B cell (primary cell): ENCODE results near the gene ZNF627. TPM values are rescaled to one million over a fixed set of nuclear protein-coding genes. Genes with fewer than 3 reads are reported as not detected.
"Not testable (repeated sequence)": the region's sequence is repeated elsewhere in the genome, so short reads cannot be mapped to it uniquely, and the experiment has no call there.

ENCODE experiments used
- ATAC-seq: fragments of 200-7000 bp; cut with Tn5 transposase; one replicate; pipeline ENCODE4 v1.10.0; 2021; ENCODE audit warnings: low read depth, mild to moderate bottlenecking, moderate number of reproducible peaks, moderate library complexity
- CTCF ChIA-PET: fragments of 350-600 bp; sonication (Branson Sonifier 250); formaldehyde crosslinking; loops from one replicate; lab custom pipeline; 2021; ENCODE audit warnings: antibody characterized with exemption, inconsistent platforms; lab: Charles Lee
- POLR2A ChIA-PET: fragments of 350-600 bp; sonication (Branson Sonifier 250); formaldehyde crosslinking; loops from one replicate; lab custom pipeline; 2021; ENCODE audit warnings: antibody characterized with exemption; lab: Charles Lee
- DNase-seq: peaks from one replicate; pipeline ENCODE4 v3.0.0; 2013
- H2AFZ ChIP-seq: 2 replicates; pipeline ENCODE4 v1.6.1; 2012; ENCODE audit warnings: mild to moderate bottlenecking, low read depth, low read length; ENCODE audit not compliant: insufficient read depth, poor library complexity, severe bottlenecking
- H3K27ac ChIP-seq, 2 donors: 1 replicate in 1 of 2; 2 replicates in 1 of 2; pipeline ENCODE4 v1.5.1; 2012 to 2013; ENCODE audit warnings: low read length in 2 of 2, mild to moderate bottlenecking in 2 of 2, moderate library complexity in 1 of 2
- H3K27me3 ChIP-seq, 4 experiments: fragments of 200-600 bp in 1 of 4; sonication (generic) in 1 of 4; replicated peaks in 1 of 4; 1 replicate in 2 of 4; 2 replicates in 2 of 4; pipeline versions ENCODE4 v1.6.1 to v1.7.0; 2013 to 2016; ENCODE audit warnings: low read length in 3 of 4, mild to moderate bottlenecking in 2 of 4, mixed read lengths in 1 of 4, moderate library complexity in 1 of 4; ENCODE audit not compliant: insufficient read depth in 4 of 4, control insufficient read depth in 3 of 4; ENCODE audit errors: control extremely low read depth in 1 of 4
- H3K36me3 ChIP-seq, 2 experiments: replicated peaks in 1 of 2; 1 replicate in 1 of 2; 2 replicates in 1 of 2; pipeline versions ENCODE4 v1.6.1 to v1.7.1; 2013; ENCODE audit warnings: low read length in 1 of 2; ENCODE audit not compliant: insufficient read depth in 2 of 2, control insufficient read depth in 1 of 2; ENCODE audit errors: control extremely low read depth in 1 of 2, extremely low read depth in 1 of 2
- H3K4me1 ChIP-seq, 2 donors: fragments of 200-600 bp in 1 of 2; sonication (generic) in 1 of 2; 1 replicate in 1 of 2; 2 replicates in 1 of 2; pipeline versions ENCODE4 v1.5.1 to v1.6.1; 2013 to 2017; ENCODE audit warnings: low read length in 2 of 2; ENCODE audit not compliant: control insufficient read depth in 2 of 2, insufficient read depth in 2 of 2
- H3K4me2 ChIP-seq: replicated peaks from 2 replicates; pipeline ENCODE3; 2012; ENCODE audit warnings: mild to moderate bottlenecking, low read depth, low read length; ENCODE audit not compliant: poor library complexity, severe bottlenecking
- H3K4me3 ChIP-seq, 5 experiments: fragments of 200-600 bp in 1 of 5; sonication (generic) in 1 of 5; 1 replicate in 3 of 5; 2 replicates in 2 of 5; pipeline versions ENCODE4 v1.5.1 to v1.7.0; 2011 to 2016; ENCODE audit warnings: low read length in 4 of 5, mild to moderate bottlenecking in 4 of 5, low read depth in 2 of 5, control low read depth in 1 of 5, moderate library complexity in 1 of 5; ENCODE audit not compliant: insufficient read depth in 1 of 5; ENCODE audit errors: control extremely low read depth in 1 of 5, extremely low read depth in 1 of 5
- H3K79me2 ChIP-seq: fragments of 200-600 bp; sonication (generic); one replicate; pipeline ENCODE4 v1.6.0; 2016; ENCODE audit warnings: low read length; ENCODE audit not compliant: control insufficient read depth, insufficient read depth
- H3K9ac ChIP-seq: fragments of 200-600 bp; sonication (generic); 2 replicates; pipeline ENCODE4 v1.6.1; 2017; ENCODE audit warnings: mild to moderate bottlenecking, low read length, moderate library complexity
- H3K9me3 ChIP-seq, 3 donors: one replicate each; pipeline versions ENCODE4 v1.6.1 to v1.7.1; 2013; ENCODE audit warnings: low read length in 2 of 3; ENCODE audit not compliant: control insufficient read depth in 2 of 3, insufficient read depth in 1 of 3; ENCODE audit errors: control extremely low read depth in 1 of 3
- H4K20me1 ChIP-seq: 2 replicates; pipeline ENCODE4 v1.6.0; 2012; ENCODE audit warnings: mild to moderate bottlenecking, low read length; ENCODE audit not compliant: insufficient read depth, control insufficient read depth, poor library complexity, severe bottlenecking
- H3K27ac Mint-ChIP-seq: one replicate; pipeline ENCODE4 v1.8.0; 2021; ENCODE audit warnings: mixed read lengths
- H3K27me3 Mint-ChIP-seq: one replicate; pipeline ENCODE4 v1.8.0; 2021; ENCODE audit warnings: mixed read lengths
- H3K4me1 Mint-ChIP-seq: one replicate; pipeline ENCODE4 v1.8.0; 2021; ENCODE audit warnings: mixed read lengths
- H3K4me3 Mint-ChIP-seq: one replicate; pipeline ENCODE4 v1.8.0; 2021; ENCODE audit warnings: mixed read lengths
- H3K9me3 Mint-ChIP-seq: one replicate; pipeline ENCODE4 v1.8.0; 2022; ENCODE audit warnings: mixed read lengths; ENCODE audit not compliant: insufficient read depth
- EZH2 ChIP-seq: IDR thresholded peaks from 2 replicates; pipeline ENCODE4 v1.6.1; 2012; ENCODE audit warnings: borderline replicate concordance, low read depth, mild to moderate bottlenecking, moderate library complexity, low read length; ENCODE audit not compliant: insufficient read depth, poor library complexity, severe bottlenecking
- WGBS: methylation state at CpG from one replicate; pipeline ENCODE4 v1.1.5; 2013; ENCODE audit warnings: missing lambda C conversion rate; ENCODE audit not compliant: insufficient coverage; 5-methylcytosine and 5-hydroxymethylcytosine counted together
- intact Hi-C: fragments of 100-400 bp; cut with micrococcal nuclease; formaldehyde crosslinking; loops from one replicate; pipeline ENCODE4 v1.10.0; 2022
- polyA plus RNA-seq: library from polyadenylated mRNA; depleted of rRNA; stranded (reverse); fragments of >200 nt; gene quantifications from 2 replicates; pipeline ENCODE4 v1.2.3, GENCODE V29; 2012
- total RNA-seq, 2 donors: library from RNA; stranded (reverse); fragments of 120-200 nt in 1 of 2; gene quantifications; 1 replicate in 1 of 2; 2 replicates in 1 of 2; pipeline versions ENCODE4 v1.2.3 to v1.2.4, GENCODE V29; 2013 to 2022
- TF ChIP-seq, protein P1 (sequence below): fragments of 200-600 bp; IDR thresholded peaks from one replicate; pipeline ENCODE4 v1.8.0; 2022; ENCODE audit warnings: antibody characterized with exemption, mild to moderate bottlenecking

The ZNF627 gene
- total and polyA plus RNA-seq, 2 donors (not counting 1 experiment from before 2014, with no cell fraction given) = 9.6 to 26.2 TPM

GRCh38 chr19:11573763-11574162 lies 23.5 kb upstream of the ZNF627 start:
- H3K4me3 Mint-ChIP-seq, H3K27me3 ChIP-seq, ATAC-seq, H3K9me3 ChIP-seq, H4K20me1 ChIP-seq, H2AFZ ChIP-seq, intact Hi-C loops, H3K9ac ChIP-seq, H3K79me2 ChIP-seq, H3K27me3 Mint-ChIP-seq, H3K9me3 Mint-ChIP-seq, DNase-seq, H3K4me2 ChIP-seq, H3K4me3 ChIP-seq: not testable (repeated sequence)
- Histone ChIP-seq H3K27ac (peak overlapping the region in 1 of 2 donors; percentile 33), H3K4me1 (peaks cover 44 to 74% of the 10 kb centered on the region in 2 donors), H3K36me3 (peaks cover 0 to 22% of the 10 kb centered on the region in 2 experiments)
- POLR2A ChIA-PET = interaction anchor here (0.7 kb wide), 1 partner anchor 11 kb away, joined by 5 read pairs; no protein-coding TSS in a partner anchor
- Mint-ChIP-seq H3K4me1 (peaks cover 61% of the 10 kb centered on the region), H3K27ac (peak overlapping the region; percentile 70)
- CTCF ChIA-PET = interaction anchor here (1.9 to 2.7 kb wide), 3 partner anchors 13 to 38 kb away, joined by 7 to 13 read pairs (median 10); no protein-coding TSS in a partner anchor
- WGBS = 79% methylated on average over 3 of the region's 4 CpGs

DNA sequence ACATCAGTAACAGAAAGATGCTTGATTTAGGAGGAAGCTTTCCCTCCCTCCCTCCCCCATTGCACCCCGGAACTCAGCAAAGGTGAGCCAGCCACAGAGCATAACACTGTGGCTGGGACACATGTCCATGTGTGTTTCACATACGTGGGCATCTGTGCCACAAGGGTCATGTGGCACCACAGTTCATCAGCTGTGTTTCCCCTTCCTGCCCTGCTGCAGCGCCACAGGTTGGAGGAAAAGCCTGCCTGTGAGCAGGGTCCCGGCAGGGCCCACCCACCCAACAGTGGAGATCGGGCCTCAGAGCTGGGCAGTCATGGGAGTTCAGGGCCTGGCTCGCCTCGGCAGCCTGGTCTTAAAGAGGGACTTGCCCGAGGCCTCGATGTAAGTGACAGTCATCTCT lies 22.6 kb upstream of the ZNF627 start:
- ATAC-seq = peak; percentile 44
- Mint-ChIP-seq H3K27me3 (no peaks in the 10 kb centered on the region), H3K4me1 (peaks cover 59% of the 10 kb centered on the region), H3K9me3 (no peaks in the 10 kb centered on the region), H3K27ac (peak overlapping the region; percentile 93), H3K4me3 (peak overlapping the region; percentile 77)
- peak overlapping the region; percentile 38 for H3K4me2 ChIP-seq
- no peaks in the 10 kb centered on the region for H3K9me3 ChIP-seq
- DNase-seq = peak; percentile 78
- ChIA-PET CTCF (interaction anchor here (1.1 to 2.7 kb wide), 5 partner anchors 11 to 14 kb away, joined by 3 to 13 read pairs (median 6); no protein-coding TSS in a partner anchor), POLR2A (interaction anchor here (2.1 kb wide), 1 partner anchor 10 kb away, joined by 13 read pairs; no protein-coding TSS in a partner anchor)
- no peaks in the 10 kb centered on the region for H4K20me1 ChIP-seq
- no peak overlapping the region for H3K9ac ChIP-seq
- TF ChIP-seq, protein P1, sequence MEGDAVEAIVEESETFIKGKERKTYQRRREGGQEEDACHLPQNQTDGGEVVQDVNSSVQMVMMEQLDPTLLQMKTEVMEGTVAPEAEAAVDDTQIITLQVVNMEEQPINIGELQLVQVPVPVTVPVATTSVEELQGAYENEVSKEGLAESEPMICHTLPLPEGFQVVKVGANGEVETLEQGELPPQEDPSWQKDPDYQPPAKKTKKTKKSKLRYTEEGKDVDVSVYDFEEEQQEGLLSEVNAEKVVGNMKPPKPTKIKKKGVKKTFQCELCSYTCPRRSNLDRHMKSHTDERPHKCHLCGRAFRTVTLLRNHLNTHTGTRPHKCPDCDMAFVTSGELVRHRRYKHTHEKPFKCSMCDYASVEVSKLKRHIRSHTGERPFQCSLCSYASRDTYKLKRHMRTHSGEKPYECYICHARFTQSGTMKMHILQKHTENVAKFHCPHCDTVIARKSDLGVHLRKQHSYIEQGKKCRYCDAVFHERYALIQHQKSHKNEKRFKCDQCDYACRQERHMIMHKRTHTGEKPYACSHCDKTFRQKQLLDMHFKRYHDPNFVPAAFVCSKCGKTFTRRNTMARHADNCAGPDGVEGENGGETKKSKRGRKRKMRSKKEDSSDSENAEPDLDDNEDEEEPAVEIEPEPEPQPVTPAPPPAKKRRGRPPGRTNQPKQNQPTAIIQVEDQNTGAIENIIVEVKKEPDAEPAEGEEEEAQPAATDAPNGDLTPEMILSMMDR = no peak
- TF ChIP-seq EZH2 = no peak
- peaks cover 0 to 22% of the 10 kb centered on the region in 2 experiments for H3K36me3 ChIP-seq
- intact Hi-C loops = no loop called here
- no peak overlapping the region for H2AFZ ChIP-seq
- peaks cover 44 to 73% of the 10 kb centered on the region in 2 donors for H3K4me1 ChIP-seq
- peaks cover 5% of the 10 kb centered on the region for H3K79me2 ChIP-seq
- peak overlapping the region; percentile 45 to 80 for H3K27ac ChIP-seq
- 38% methylated on average over 9 of the region's 9 CpGs for WGBS
- H3K4me3 ChIP-seq = no peak overlapping the region
- no peaks in the 10 kb centered on the region for H3K27me3 ChIP-seq
